SK-N-SH (cell line): ENCODE data around the gene JOSD1. TPM values are rescaled to one million over a fixed set of nuclear protein-coding genes. Genes with fewer than 3 reads are reported as not detected.

ENCODE experiments used
- CTCF ChIA-PET: fragments of 300-600, 350-600 bp; formaldehyde crosslinking; extraction: SDS; loops from one replicate; lab custom pipeline; 2021; lab: Yijun Ruan, JAX
- POLR2A ChIA-PET: fragments of 350-600 bp; sonication (Branson Sonifier 250); formaldehyde crosslinking; extraction: SDS; loops from one replicate; lab custom pipeline; 2020; ENCODE audit warnings: antibody characterized with exemption, inconsistent platforms; lab: Yijun Ruan, JAX
- DNase-seq: peaks from one replicate; pipeline ENCODE4 v3.0.0; 2012
- H2AFZ ChIP-seq: fragments of 200-600 bp; sonication (generic); 2 replicates; pipeline ENCODE4 v1.8.1; 2016; ENCODE audit warnings: antibody characterized with exemption, mild to moderate bottlenecking, low read depth
- H3F3A ChIP-seq: fragments of 200-600 bp; sonication (generic); replicated peaks from 2 replicates; pipeline ENCODE3; 2016; ENCODE audit warnings: antibody characterized with exemption, mild to moderate bottlenecking; ENCODE audit not compliant: insufficient read depth
- H3K27ac ChIP-seq, 2 experiments: fragments of 200-500 bp in 1 of 2; fragments of 200-600 bp in 1 of 2; sonication (Bioruptor generic) in 1 of 2; sonication (generic), shearing (Covaris generic) in 1 of 2; 2 replicates each; pipeline versions ENCODE4 v1.5.1 to v1.6.1; 2014 to 2016; ENCODE audit warnings: low read depth in 2 of 2, inconsistent platforms in 1 of 2, low read length in 1 of 2, mild to moderate bottlenecking in 1 of 2, mixed read lengths in 1 of 2
- H3K27me3 ChIP-seq: fragments of 200-600 bp; sonication (generic), shearing (Covaris generic); 2 replicates; pipeline ENCODE4 v1.6.1; 2016; ENCODE audit warnings: mixed run types; ENCODE audit not compliant: insufficient read depth
- H3K36me3 ChIP-seq, 2 experiments: fragments of 200-500 bp in 1 of 2; fragments of 200-600 bp in 1 of 2; sonication (Bioruptor generic) in 1 of 2; sonication (generic) in 1 of 2; replicated peaks in 1 of 2; 2 replicates each; pipeline versions ENCODE3 to v1.5.1; 2014 to 2016; ENCODE audit warnings: low read length in 1 of 2, mild to moderate bottlenecking in 1 of 2; ENCODE audit not compliant: insufficient read depth in 2 of 2, control insufficient read depth in 1 of 2
- H3K4me1 ChIP-seq, 2 experiments: fragments of 200-500 bp in 1 of 2; fragments of 200-600 bp in 1 of 2; sonication (Bioruptor generic) in 1 of 2; sonication (generic), shearing (Covaris generic) in 1 of 2; 2 replicates each; pipeline versions ENCODE4 v1.5.1 to v1.6.1; 2014 to 2016; ENCODE audit warnings: low read depth in 1 of 2, low read length in 1 of 2, mixed run types in 1 of 2; ENCODE audit not compliant: insufficient read depth in 2 of 2, control insufficient read depth in 1 of 2
- H3K4me2 ChIP-seq: fragments of 200-600 bp; sonication (generic), shearing (Covaris generic); 2 replicates; pipeline ENCODE4 v1.6.1; 2017; ENCODE audit warnings: mixed run types
- H3K4me3 ChIP-seq, 2 experiments: fragments of 200-500 bp in 1 of 2; fragments of 200-600 bp in 1 of 2; sonication (Bioruptor generic) in 1 of 2; sonication (generic), shearing (Covaris generic) in 1 of 2; 2 replicates each; pipeline versions ENCODE4 v1.5.1 to v1.8.1; 2014 to 2016; ENCODE audit warnings: low read depth in 2 of 2, inconsistent platforms in 1 of 2, low read length in 1 of 2, mild to moderate bottlenecking in 1 of 2, mixed read lengths in 1 of 2, moderate library complexity in 1 of 2
- H3K79me2 ChIP-seq: fragments of 200-600 bp; sonication (generic); 2 replicates; pipeline ENCODE4 v1.8.1; 2017; ENCODE audit warnings: mild to moderate bottlenecking; ENCODE audit not compliant: insufficient read depth
- H3K9ac ChIP-seq: fragments of 200-600 bp; sonication (generic); 2 replicates; pipeline ENCODE4 v1.6.1; 2017; ENCODE audit warnings: mixed run types
- H3K9me2 ChIP-seq: fragments of 200-600 bp; sonication (generic); 2 replicates; pipeline ENCODE4 v1.6.1; 2017; ENCODE audit warnings: mixed run types
- H3K9me3 ChIP-seq: fragments of 200-600 bp; sonication (generic); 2 replicates; pipeline ENCODE4 v1.6.1; 2017; ENCODE audit warnings: mixed run types, mild to moderate bottlenecking, moderate library complexity
- H4K20me1 ChIP-seq: fragments of 200-600 bp; sonication (generic); 2 replicates; pipeline ENCODE4 v1.6.1; 2017; ENCODE audit warnings: mild to moderate bottlenecking, mixed run types; ENCODE audit not compliant: insufficient read depth
- CTCF ChIP-seq: fragments of 200-600 bp; sonication (generic); IDR thresholded peaks from 2 replicates; pipeline ENCODE4 v1.6.1; 2017; ENCODE audit warnings: antibody characterized with exemption, mild to moderate bottlenecking, moderate library complexity
- ELF1 ChIP-seq: IDR thresholded peaks from 2 replicates; pipeline ENCODE4 v1.4.0; 2012
- EP300 ChIP-seq, 2 experiments: IDR thresholded peaks; 2 replicates each; pipeline versions ENCODE4 v1.4.0 to v1.6.1; 2012; ENCODE audit warnings: borderline replicate concordance in 1 of 2, low read depth in 1 of 2, low read length in 1 of 2
- FOSL2 ChIP-seq: IDR thresholded peaks from 2 replicates; pipeline ENCODE4 v1.4.0; 2012; ENCODE audit warnings: low read depth, mild to moderate bottlenecking, moderate library complexity, borderline replicate concordance
- FOXJ3 ChIP-seq: sonication (generic); formaldehyde crosslinking; IDR thresholded peaks from 2 replicates; pipeline ENCODE4 v1.5.1; 2020; ENCODE audit warnings: mild to moderate bottlenecking, missing genetic modification reagents
- GATA2 ChIP-seq: sonication (generic); formaldehyde crosslinking; IDR thresholded peaks from 2 replicates; pipeline ENCODE4 v1.5.0; 2020; ENCODE audit warnings: mild to moderate bottlenecking, missing genetic modification reagents
- MEF2A ChIP-seq: IDR thresholded peaks from 2 replicates; pipeline ENCODE4 v1.4.0; 2012; ENCODE audit warnings: low read depth, borderline replicate concordance
- RFX5 ChIP-seq: IDR thresholded peaks from 2 replicates; pipeline ENCODE4 v1.6.1; 2012; ENCODE audit warnings: mild to moderate bottlenecking, improper control_type of control experiment, low read length
- RXRA ChIP-seq: IDR thresholded peaks from 2 replicates; pipeline ENCODE4 v1.4.0; 2012; ENCODE audit warnings: low read depth, mild to moderate bottlenecking, borderline replicate concordance
- SIN3A ChIP-seq: IDR thresholded peaks from 2 replicates; pipeline ENCODE4 v1.6.1; 2012; ENCODE audit warnings: low read depth, mild to moderate bottlenecking, low read length, moderate library complexity, borderline replicate concordance
- SMC3 ChIP-seq: IDR thresholded peaks from 2 replicates; pipeline ENCODE4 v1.6.1; 2012; ENCODE audit warnings: low read depth, low read length, improper control_type of control experiment
- TEAD4 ChIP-seq: IDR thresholded peaks from 2 replicates; pipeline ENCODE4 v1.4.0; 2012; ENCODE audit warnings: mild to moderate bottlenecking, borderline replicate concordance; ENCODE audit not compliant: insufficient read depth
- USF1 ChIP-seq: IDR thresholded peaks from 2 replicates; pipeline ENCODE4 v1.4.0; 2012; ENCODE audit warnings: low read depth, borderline replicate concordance
- USF2 ChIP-seq: fragments of 150-350 bp; IDR thresholded peaks from 2 replicates; pipeline ENCODE4 v1.6.1; 2017; ENCODE audit warnings: antibody characterized with exemption, low read length, low read depth, borderline replicate concordance
- WGBS: methylation state at CpG from one replicate; pipeline ENCODE4 v1.1.6; 2017; ENCODE audit warnings: low lambda C conversion rate; 5-methylcytosine and 5-hydroxymethylcytosine counted together
- polyA plus RNA-seq, 3 experiments: library from polyadenylated mRNA; depleted of rRNA; stranded (reverse); fragments of >200 nt; gene quantifications; 2 replicates each; pipeline ENCODE4 v1.2.3, GENCODE V29; 2012
- TF ChIP-seq, protein P1 (sequence below): IDR thresholded peaks from 2 replicates; pipeline ENCODE4; 2012

JOSD1 gene
- polyA plus RNA-seq, 1 of the 3 experiments (the other 2 are of a cell fraction) = 17.8 TPM

GRCh38 chr22:38712486-38713207, 11.9 kb upstream of the JOSD1 start:
- 99% methylated on average over 11 of the region's 11 CpGs for WGBS
- DNase-seq = no peak
- Histone ChIP-seq H3K4me3 (no peak overlapping the region), H3K79me2 (peaks cover 76% of the 10 kb centered on the region), H3K4me1 (no peaks in the 10 kb centered on the region; a peak in 1 of 4 replicates), H3K36me3 (peaks cover 0 to 3% of the 10 kb centered on the region in 2 experiments), H3K9ac (no peak overlapping the region), H2AFZ (no peak overlapping the region), H3K27me3 (no peaks in the 10 kb centered on the region), H3F3A (no peaks in the 10 kb centered on the region), H4K20me1 (peaks cover 14% of the 10 kb centered on the region; the same call in 1 of the 2 replicates), H3K9me3 (no peaks in the 10 kb centered on the region), H3K4me2 (no peak overlapping the region), H3K27ac (no peak overlapping the region), H3K9me2 (no peaks in the 10 kb centered on the region)
- CTCF ChIA-PET = interaction anchor here (0.6 to 1.6 kb wide), 2 partner anchors 12 to 20 kb away, joined by 3 to 4 read pairs; no protein-coding TSS in a partner anchor
- TF ChIP-seq SIN3A (no peak), EP300 (IDR thresholded peaks at IDR 0.05; ENCODE audit: borderline replicate concordance in 1 of 2, low read depth in 1 of 2, low read length in 1 of 2) (no peak), RFX5 (no peak), FOSL2 (no peak), SMC3 (no peak), GATA2 (CRISPR knock-in tag) (no peak), CTCF (no peak), ELF1 (no peak), MEF2A (no peak), RXRA (no peak), USF1 (no peak), FOXJ3 (CRISPR knock-in tag) (no peak), USF2 (no peak), TEAD4 (no peak)
- TF ChIP-seq, protein P1, sequence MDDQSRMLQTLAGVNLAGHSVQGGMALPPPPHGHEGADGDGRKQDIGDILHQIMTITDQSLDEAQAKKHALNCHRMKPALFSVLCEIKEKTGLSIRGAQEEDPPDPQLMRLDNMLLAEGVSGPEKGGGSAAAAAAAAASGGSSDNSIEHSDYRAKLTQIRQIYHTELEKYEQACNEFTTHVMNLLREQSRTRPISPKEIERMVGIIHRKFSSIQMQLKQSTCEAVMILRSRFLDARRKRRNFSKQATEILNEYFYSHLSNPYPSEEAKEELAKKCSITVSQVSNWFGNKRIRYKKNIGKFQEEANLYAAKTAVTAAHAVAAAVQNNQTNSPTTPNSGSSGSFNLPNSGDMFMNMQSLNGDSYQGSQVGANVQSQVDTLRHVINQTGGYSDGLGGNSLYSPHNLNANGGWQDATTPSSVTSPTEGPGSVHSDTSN = no peak
- POLR2A ChIA-PET = no interaction called here
